Sigmoid colon (tissue), 7 donors: ENCODE results near the gene TRNT1. TPM values are rescaled to one million over a fixed set of nuclear protein-coding genes. Genes with fewer than 3 reads are reported as not detected.

Experiments
- DNase-seq: peaks from one replicate; pipeline ENCODE4 v3.0.0-alpha.2; 2019
- H3K27ac ChIP-seq, 4 donors: fragments of 200-600 bp; sonication (generic); one replicate each; pipeline ENCODE4 v1.5.1; 2016 to 2019; ENCODE audit warnings: mild to moderate bottlenecking in 1 of 4
- H3K27me3 ChIP-seq, 3 donors: fragments of 200-600 bp; sonication (generic); one replicate each; pipeline ENCODE4 v1.5.1; 2019; ENCODE audit warnings: mild to moderate bottlenecking in 1 of 3
- H3K36me3 ChIP-seq, 4 donors: fragments of 200-600 bp; sonication (generic); one replicate each; pipeline ENCODE4 v1.5.1; 2016 to 2019
- H3K4me1 ChIP-seq, 4 donors: fragments of 200-600 bp; sonication (generic); one replicate each; pipeline ENCODE4 v1.5.1; 2017 to 2019
- H3K4me3 ChIP-seq, 4 donors: fragments of 200-600 bp; sonication (generic); one replicate each; pipeline ENCODE4 v1.5.1; 2017 to 2019; ENCODE audit warnings: mild to moderate bottlenecking in 2 of 4, moderate library complexity in 1 of 4
- H3K9me3 ChIP-seq, 4 donors: fragments of 200-600 bp in 3 of 4; sonication (generic) in 3 of 4; one replicate each; pipeline versions ENCODE4 v1.5.1 to v1.6.1; 2013 to 2019
- CTCF ChIP-seq, 4 experiments: fragments of 450-650 bp in 3 of 4; fragments of 200-600 bp in 1 of 4; IDR thresholded peaks; one replicate each; pipeline ENCODE4 v1.5.1; 2016 to 2019; ENCODE audit warnings: antibody characterized with exemption in 4 of 4, mild to moderate bottlenecking in 3 of 4, moderate library complexity in 2 of 4
- EP300 ChIP-seq, 4 donors: sonication (generic); formaldehyde crosslinking; IDR thresholded peaks; one replicate each; pipeline ENCODE4 v1.6.1; 2017; ENCODE audit warnings: antibody characterized with exemption in 4 of 4
- POLR2A ChIP-seq, 2 donors: fragments of 450-650 bp; IDR thresholded peaks; one replicate each; pipeline ENCODE4 v1.6.1; 2016; ENCODE audit warnings: antibody characterized with exemption in 2 of 2, mild to moderate bottlenecking in 2 of 2, moderate library complexity in 2 of 2
- POLR2AphosphoS5 ChIP-seq, 4 donors: sonication (generic); formaldehyde crosslinking; IDR thresholded peaks; one replicate each; pipeline ENCODE4 v1.6.1; 2017; ENCODE audit warnings: antibody characterized with exemption in 4 of 4
- WGBS, 2 donors: extraction: QIAGEN DNeasy Blood & Tissue Kit; methylation state at CpG; one replicate each; pipeline ENCODE4 v1.1.7; 2013; 5-methylcytosine and 5-hydroxymethylcytosine counted together
- intact Hi-C: fragments of 100-400 bp; cut with DNase I; formaldehyde crosslinking; loops from one replicate; pipeline ENCODE4 v1.15.1; 2023
- polyA plus RNA-seq, 3 donors: library from polyadenylated mRNA; stranded (reverse); fragments of 200-250 nt; gene quantifications; one replicate each; pipeline ENCODE4 v1.2.3, GENCODE V29; 2013
- total RNA-seq, 4 donors: library from RNA; depleted of rRNA; stranded (reverse); fragments of >200 nt; gene quantifications; one replicate each; pipeline ENCODE4 v1.1.0, GENCODE V29; 2016
- donor health status: healthy with polysubstance abuse.
- donor health status: Bipolar disorder and iron deficiency.
- donor health status: healthy.

Gene TRNT1
- total and polyA plus RNA-seq, 7 donors = 7.8 to 17.7 (median 14.9) TPM

- Histone ChIP-seq H3K4me1 (no peaks in the 10 kb centered on the region), H3K4me3 (no peak overlapping the region), H3K27me3 (no peaks in the 10 kb centered on the region), H3K36me3 (peaks cover 2 to 56% (median 15%) of the 10 kb centered on the region in 4 donors), H3K9me3 (no peaks in the 10 kb centered on the region), H3K27ac (no peak overlapping the region)
- TF ChIP-seq EP300 (IDR thresholded peaks at IDR 0.05) (no peak), POLR2A (IDR thresholded peaks at IDR 0.05) (no peak)
- 23 to 76% methylated on average over 6 of the region's 6 CpGs for WGBS, 2 donors
- intact Hi-C loops = no loop called here
- DNase-seq = no peak
These were observed 10.8 kb downstream of the TRNT1 start for GRCh38 chr3:3137526-3137925.

DNA sequence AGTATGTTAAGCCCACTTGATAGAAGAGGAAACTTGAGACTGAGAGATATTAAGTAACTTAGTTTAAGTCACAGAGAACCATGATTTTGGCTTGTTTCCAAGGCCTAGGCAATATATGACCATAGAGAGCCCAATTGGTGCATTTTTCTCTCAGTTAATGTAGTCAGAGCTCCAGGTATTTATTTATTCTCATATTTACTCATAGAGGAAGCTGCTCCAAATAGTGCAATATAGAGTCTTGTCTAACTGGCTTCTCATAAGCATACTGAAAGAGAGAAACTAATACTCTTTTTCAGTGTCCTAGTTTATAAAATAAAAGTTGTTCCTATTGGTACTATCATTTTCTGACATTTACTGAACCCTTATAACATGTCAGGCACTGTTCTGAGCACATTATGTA is 15.2 kb downstream of the TRNT1 start:
- no peak overlapping the region for H3K4me3 ChIP-seq
- no peak overlapping the region for H3K27ac ChIP-seq
- no peaks in the 10 kb centered on the region for H3K9me3 ChIP-seq
- H3K36me3 ChIP-seq = peaks cover 3 to 94% (median 27%) of the 10 kb centered on the region in 4 donors
- DNase-seq = no peak
- intact Hi-C loops = no loop called here
- H3K4me1 ChIP-seq = no peaks in the 10 kb centered on the region
- no peaks in the 10 kb centered on the region for H3K27me3 ChIP-seq
- TF ChIP-seq POLR2A (IDR thresholded peaks at IDR 0.05) (no peak), EP300 (IDR thresholded peaks at IDR 0.05) (no peak), POLR2AphosphoS5 (IDR thresholded peaks at IDR 0.05) (no peak), CTCF (IDR thresholded peaks at IDR 0.05) (no peak)

GRCh38 chr3:3145831-3146230 is 19.1 kb downstream of the TRNT1 start:
- Histone ChIP-seq H3K27me3 (no peaks in the 10 kb centered on the region), H3K9me3 (no peaks in the 10 kb centered on the region), H3K4me1 (no peaks in the 10 kb centered on the region), H3K4me3 (no peak overlapping the region), H3K27ac (no peak overlapping the region), H3K36me3 (peaks cover 13 to 97% (median 33%) of the 10 kb centered on the region in 4 donors)
- DNase-seq = no peak
- TF ChIP-seq EP300 (IDR thresholded peaks at IDR 0.05) = no peak
- no peak for TF ChIP-seq CTCF (IDR thresholded peaks at IDR 0.05)
- TF ChIP-seq POLR2A (IDR thresholded peaks at IDR 0.05) = no peak
- no peak for TF ChIP-seq POLR2AphosphoS5 (IDR thresholded peaks at IDR 0.05)
- intact Hi-C loops = no loop called here
- WGBS, 2 donors = 88 to 95% methylated on average over 8 of the region's 8 CpGs

- 48 to 78% methylated on average over 1 of the region's 1 CpG for WGBS, 2 donors
- TF ChIP-seq CTCF (IDR thresholded peaks at IDR 0.05) = no peak
- TF ChIP-seq POLR2AphosphoS5 (IDR thresholded peaks at IDR 0.05) = no peak
- no peak for TF ChIP-seq EP300 (IDR thresholded peaks at IDR 0.05)
- TF ChIP-seq POLR2A (IDR thresholded peaks at IDR 0.05) = no peak
- no peak for DNase-seq
These were observed 22.8 kb downstream of the TRNT1 start for GRCh38 chr3:3149560-3149959.

GRCh38 chr3:3151513-3151912 is 24.8 kb downstream of the TRNT1 start:
- no peak overlapping the region for H3K4me3 ChIP-seq
- TF ChIP-seq EP300 (IDR thresholded peaks at IDR 0.05) = no peak
- no peak for TF ChIP-seq POLR2A (IDR thresholded peaks at IDR 0.05)
- no peak for TF ChIP-seq POLR2AphosphoS5 (IDR thresholded peaks at IDR 0.05)
- TF ChIP-seq CTCF (IDR thresholded peaks at IDR 0.05) = no peak
- H3K9me3 ChIP-seq = no peaks in the 10 kb centered on the region
- H3K27me3 ChIP-seq = no peaks in the 10 kb centered on the region
- DNase-seq = no peak
- 69 to 80% methylated on average over 1 of the region's 1 CpG for WGBS, 2 donors
- peaks cover 18 to 99% (median 49%) of the 10 kb centered on the region in 4 donors for H3K36me3 ChIP-seq
- intact Hi-C loops = no loop called here
- H3K27ac ChIP-seq = no peak overlapping the region
- no peaks in the 10 kb centered on the region for H3K4me1 ChIP-seq

More at GRCh38 chr3:3149560-3149959, 22.8 kb downstream of the TRNT1 start:
- no peak overlapping the region for H3K4me3 ChIP-seq
- no peaks in the 10 kb centered on the region for H3K4me1 ChIP-seq
- H3K36me3 ChIP-seq = peaks cover 13 to 99% (median 44%) of the 10 kb centered on the region in 4 donors
- no peaks in the 10 kb centered on the region for H3K27me3 ChIP-seq
- intact Hi-C loops = no loop called here
- no peak overlapping the region for H3K27ac ChIP-seq
- H3K9me3 ChIP-seq = no peaks in the 10 kb centered on the region
